ENCODE data around the gene FEV. TPM values are rescaled to one million over a fixed set of nuclear protein-coding genes. Genes with fewer than 3 reads are reported as not detected.
A peak's percentile ranks its signal among the peaks of the same experiment; 100 is the strongest.

Gene FEV
- total RNA-seq, 5 donors from 2014 or later (not counting 1 experiment from before 2014, with no cell fraction given), result not detected

DNA sequence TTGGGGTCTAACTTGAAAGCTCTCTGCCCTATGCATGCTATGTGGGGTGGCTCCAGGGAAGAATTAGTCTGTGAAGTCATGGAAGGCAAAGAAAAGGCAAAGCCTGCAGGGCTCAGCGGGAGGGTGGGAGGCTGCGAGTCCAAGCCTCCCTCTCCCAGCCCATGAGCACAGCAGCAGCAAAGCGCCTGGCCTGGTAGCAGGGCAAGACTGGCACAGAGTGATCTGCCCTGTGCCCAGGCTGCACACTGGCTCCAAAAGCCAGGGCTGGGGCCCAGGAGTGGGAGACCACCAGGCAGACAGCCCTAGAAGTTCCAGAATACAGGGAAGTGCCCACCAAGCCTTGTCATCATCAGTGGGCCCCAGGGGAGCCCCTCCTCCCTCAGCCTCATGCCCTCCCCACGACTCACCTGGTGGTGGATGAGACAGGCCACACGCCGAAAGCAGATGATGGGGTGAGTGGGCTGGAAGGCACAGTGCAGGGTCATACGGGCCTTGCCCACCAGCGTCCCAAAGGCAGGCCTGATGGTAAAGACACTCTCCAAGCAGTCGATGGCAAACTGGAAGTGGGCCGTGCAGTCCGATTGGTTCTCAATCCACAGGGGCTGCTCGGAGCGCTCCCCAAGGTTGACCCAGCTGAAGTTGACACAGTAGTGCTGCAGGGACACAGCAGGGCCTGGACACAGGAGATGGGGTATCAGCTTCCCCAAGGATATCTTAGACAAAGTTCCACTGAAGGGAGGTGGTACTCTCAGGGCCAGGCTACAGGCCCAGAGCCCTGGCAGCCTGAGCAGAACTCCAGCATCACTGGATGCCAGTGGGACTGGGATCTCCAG lies 44.2 kb upstream of the FEV start:
- ATAC-seq (replicated peaks in 1 of 4), result peak in 2 of 4 experiments; percentile 14 to 23
- CTCF ChIA-PET, result interaction anchor here (0.5 to 1.7 kb wide), 28 partner anchors 9 to 618 kb away, joined by 3 to 23 read pairs (median 4); partner anchors contain the start of gene CFAP65 (in 2 of the 2)
- no peak for DNase-seq
- Mint-ChIP-seq H3K27me3 (peaks cover 23 to 29% of the 10 kb centered on the region in 2 donors), H3K9me3 (no peaks in the 10 kb centered on the region), H3K4me1 (no peaks in the 10 kb centered on the region), H3K36me3 (no peaks in the 10 kb centered on the region), H3K4me3 (no peak overlapping the region), H3K27ac (no peak overlapping the region)
- H3K27ac ChIP-seq (ENCODE audit: low read length), result no peak overlapping the region
- H3K4me1 ChIP-seq (ENCODE audit: control insufficient read depth in 1 of 2, extremely low read depth in 1 of 2, insufficient read depth in 2 of 2, low read length in 2 of 2), result no peaks in the 10 kb centered on the region
- peaks cover 0 to 52% of the 10 kb centered on the region in 2 experiments for H3K27me3 ChIP-seq (replicated peaks in 1 of 2; ENCODE audit: control insufficient read depth in 2 of 2, extremely low read depth in 1 of 2, insufficient read depth in 2 of 2, low read length in 1 of 2)
- no peak overlapping the region for H3K4me3 ChIP-seq (ENCODE audit: control insufficient read depth in 1 of 2, extremely low read depth in 1 of 2, low read length in 1 of 2)
- WGBS (ENCODE audit: insufficient coverage), result 76% methylated on average over 12 of the region's 13 CpGs
- POLR2A ChIA-PET, result no interaction called here
- H3K36me3 ChIP-seq (ENCODE audit: control insufficient read depth in 2 of 2, extremely low read depth in 1 of 2, insufficient read depth in 1 of 2, low read length in 1 of 2), result no peaks in the 10 kb centered on the region
- no peaks in the 10 kb centered on the region for H3K9me3 ChIP-seq

GRCh38 chr2:219028141-219028540 lies 43.2 kb upstream of the FEV start:
- 73% methylated on average over 5 of the region's 5 CpGs for WGBS (ENCODE audit: insufficient coverage)
- no peaks in the 10 kb centered on the region for H3K36me3 ChIP-seq (ENCODE audit: control insufficient read depth in 2 of 2, extremely low read depth in 1 of 2, insufficient read depth in 1 of 2, low read length in 1 of 2)

DNA sequence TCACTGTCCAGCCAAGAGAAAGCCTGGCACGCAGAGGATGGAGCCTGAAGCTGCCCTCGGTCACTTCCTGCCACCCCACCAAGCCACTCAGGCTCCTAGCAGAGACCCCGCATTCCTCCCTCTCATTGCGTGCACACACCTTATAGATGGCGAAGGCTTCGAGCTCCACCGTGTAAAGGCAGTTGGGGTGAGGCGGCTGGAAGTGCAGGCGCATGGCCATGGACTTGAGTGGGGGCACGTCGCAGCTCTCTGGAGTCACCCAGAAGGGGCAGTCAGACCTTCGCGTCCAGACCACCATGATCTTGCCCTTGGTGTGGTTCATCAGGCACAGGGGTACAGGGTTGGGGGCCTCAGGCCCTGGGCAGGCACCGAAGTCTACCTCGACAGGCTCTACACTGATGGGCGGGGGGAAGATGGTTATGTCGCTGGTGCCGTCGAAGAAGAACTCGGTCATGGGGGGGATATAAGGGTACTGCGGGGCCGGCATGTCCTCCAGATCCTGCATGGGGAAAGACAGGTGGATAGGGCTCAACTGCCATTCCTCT lies 42.6 kb upstream of the FEV start:
- Histone ChIP-seq H3K4me1 (ENCODE audit: control insufficient read depth in 1 of 2, extremely low read depth in 1 of 2, insufficient read depth in 2 of 2, low read length in 2 of 2) (no peaks in the 10 kb centered on the region), H3K4me3 (ENCODE audit: control insufficient read depth in 1 of 2, extremely low read depth in 1 of 2, low read length in 1 of 2) (no peak overlapping the region), H3K27ac (ENCODE audit: low read length) (no peak overlapping the region), H3K36me3 (ENCODE audit: control insufficient read depth in 2 of 2, extremely low read depth in 1 of 2, insufficient read depth in 1 of 2, low read length in 1 of 2) (no peaks in the 10 kb centered on the region), H3K9me3 (no peaks in the 10 kb centered on the region), H3K27me3 (replicated peaks in 1 of 2; ENCODE audit: control insufficient read depth in 2 of 2, extremely low read depth in 1 of 2, insufficient read depth in 2 of 2, low read length in 1 of 2) (peaks cover 0 to 52% of the 10 kb centered on the region in 2 experiments)
- WGBS (ENCODE audit: insufficient coverage), result 88% methylated on average over 17 of the region's 22 CpGs
- Mint-ChIP-seq H3K4me1 (no peaks in the 10 kb centered on the region), H3K9me3 (no peaks in the 10 kb centered on the region), H3K27me3 (peaks cover 13 to 24% of the 10 kb centered on the region in 2 donors), H3K4me3 (no peak overlapping the region), H3K27ac (no peak overlapping the region), H3K36me3 (no peaks in the 10 kb centered on the region)
- CTCF ChIA-PET, result interaction anchor here (0.7 to 1.5 kb wide), 6 partner anchors 13 to 1692 kb away, joined by 3 to 4 read pairs (median 4); partner anchors contain the start of gene CFAP65 (in 1 of the 2)
- POLR2A ChIA-PET, result no interaction called here
- no peak for DNase-seq
- ATAC-seq (replicated peaks in 1 of 4), result no peak

More at GRCh38 chr2:219028141-219028540, 43.2 kb upstream of the FEV start:
- Histone ChIP-seq H3K4me1 (ENCODE audit: control insufficient read depth in 1 of 2, extremely low read depth in 1 of 2, insufficient read depth in 2 of 2, low read length in 2 of 2) (no peaks in the 10 kb centered on the region), H3K4me3 (ENCODE audit: control insufficient read depth in 1 of 2, extremely low read depth in 1 of 2, low read length in 1 of 2) (no peak overlapping the region), H3K27ac (ENCODE audit: low read length) (no peak overlapping the region), H3K27me3 (replicated peaks in 1 of 2; ENCODE audit: control insufficient read depth in 2 of 2, extremely low read depth in 1 of 2, insufficient read depth in 2 of 2, low read length in 1 of 2) (peaks cover 0 to 54% of the 10 kb centered on the region in 2 experiments), H3K9me3 (no peaks in the 10 kb centered on the region)
- DNase-seq (no peak), ATAC-seq (replicated peaks in 1 of 4) (no peak)
- POLR2A ChIA-PET, result no interaction called here
- Mint-ChIP-seq H3K4me3 (no peak overlapping the region), H3K4me1 (no peaks in the 10 kb centered on the region), H3K27ac (no peak overlapping the region), H3K27me3 (peaks cover 15 to 23% of the 10 kb centered on the region in 2 donors), H3K36me3 (no peaks in the 10 kb centered on the region), H3K9me3 (no peaks in the 10 kb centered on the region)
- CTCF ChIA-PET, result interaction anchor here (0.7 to 1.5 kb wide), 8 partner anchors 13 to 1693 kb away, joined by 3 to 4 read pairs (median 4); partner anchors contain the start of gene CFAP65 (in 1 of the 2)

DNA sequence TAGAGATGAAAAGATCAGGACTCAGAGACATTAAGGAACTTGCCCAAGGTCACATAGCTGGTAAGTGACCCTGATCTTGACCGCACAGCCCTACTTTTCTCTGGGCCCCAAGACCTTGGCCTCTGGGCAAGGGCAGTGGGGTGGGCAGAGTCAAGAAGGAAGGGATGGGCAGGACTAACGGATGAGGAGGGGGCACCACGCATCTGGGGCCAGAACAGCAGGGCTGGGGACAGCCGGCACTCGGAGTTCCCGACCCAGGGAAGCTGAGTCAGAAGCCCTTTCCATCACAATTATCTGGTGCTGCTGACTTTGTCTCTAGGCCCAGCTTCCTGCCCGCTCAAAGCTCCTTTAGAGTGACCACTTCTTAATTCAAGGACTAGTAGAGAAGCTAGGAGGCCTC lies 42.0 kb upstream of the FEV start:
- H3K4me3 Mint-ChIP-seq, result no peak overlapping the region
- Histone ChIP-seq H3K36me3 (ENCODE audit: control insufficient read depth in 2 of 2, extremely low read depth in 1 of 2, insufficient read depth in 1 of 2, low read length in 1 of 2) (no peaks in the 10 kb centered on the region), H3K4me3 (ENCODE audit: control insufficient read depth in 1 of 2, extremely low read depth in 1 of 2, low read length in 1 of 2) (no peak overlapping the region), H3K9me3 (no peaks in the 10 kb centered on the region), H3K27me3 (replicated peaks in 1 of 2; ENCODE audit: control insufficient read depth in 2 of 2, extremely low read depth in 1 of 2, insufficient read depth in 2 of 2, low read length in 1 of 2) (peaks cover 0 to 48% of the 10 kb centered on the region in 2 experiments), H3K27ac (ENCODE audit: low read length) (no peak overlapping the region), H3K4me1 (ENCODE audit: control insufficient read depth in 1 of 2, extremely low read depth in 1 of 2, insufficient read depth in 2 of 2, low read length in 2 of 2) (no peaks in the 10 kb centered on the region)
- POLR2A ChIA-PET, result no interaction called here
- ATAC-seq (replicated peaks in 1 of 4) (no peak), DNase-seq (no peak)
- H3K27ac Mint-ChIP-seq, result no peak overlapping the region
- no peaks in the 10 kb centered on the region for H3K4me1 Mint-ChIP-seq
- H3K9me3 Mint-ChIP-seq, result no peaks in the 10 kb centered on the region
- no peaks in the 10 kb centered on the region for H3K36me3 Mint-ChIP-seq
- CTCF ChIA-PET, result interaction anchor here (0.7 to 1.5 kb wide), 3 partner anchors 31 to 128 kb away, joined by 3 read pairs; no protein-coding TSS in a partner anchor
- peaks cover 7 to 21% of the 10 kb centered on the region in 2 donors for H3K27me3 Mint-ChIP-seq
- WGBS (ENCODE audit: insufficient coverage), result 77% methylated on average over 5 of the region's 7 CpGs

GRCh38 chr2:219025637-219026585 lies 40.9 kb upstream of the FEV start:
- H3K4me3 Mint-ChIP-seq, result no peak overlapping the region
- no peak for ATAC-seq (replicated peaks in 1 of 4)
- no peaks in the 10 kb centered on the region for H3K9me3 Mint-ChIP-seq
- no peaks in the 10 kb centered on the region for H3K4me1 ChIP-seq (ENCODE audit: control insufficient read depth in 1 of 2, extremely low read depth in 1 of 2, insufficient read depth in 2 of 2, low read length in 2 of 2)
- no peaks in the 10 kb centered on the region for H3K9me3 ChIP-seq
- DNase-seq, result no peak
- H3K4me3 ChIP-seq (ENCODE audit: control insufficient read depth in 1 of 2, extremely low read depth in 1 of 2, low read length in 1 of 2), result no peak overlapping the region
- no peaks in the 10 kb centered on the region for H3K4me1 Mint-ChIP-seq
- peaks cover 7 to 20% of the 10 kb centered on the region in 2 donors for H3K27me3 Mint-ChIP-seq
- H3K36me3 Mint-ChIP-seq, result no peaks in the 10 kb centered on the region
- 73% methylated on average over 7 of the region's 18 CpGs for WGBS (ENCODE audit: insufficient coverage)
- no peak overlapping the region for H3K27ac Mint-ChIP-seq
- H3K36me3 ChIP-seq (ENCODE audit: control insufficient read depth in 2 of 2, extremely low read depth in 1 of 2, insufficient read depth in 1 of 2, low read length in 1 of 2), result no peaks in the 10 kb centered on the region
- ChIA-PET POLR2A (no interaction called here), CTCF (interaction anchor here in 1 of 2 donors (0.5 to 0.7 kb wide), 2 partner anchors 31 to 157 kb away, joined by 3 read pairs; no protein-coding TSS in a partner anchor)
- no peak overlapping the region for H3K27ac ChIP-seq (ENCODE audit: low read length)
- peaks cover 0 to 50% of the 10 kb centered on the region in 2 experiments for H3K27me3 ChIP-seq (replicated peaks in 1 of 2; ENCODE audit: control insufficient read depth in 2 of 2, extremely low read depth in 1 of 2, insufficient read depth in 2 of 2, low read length in 1 of 2)

DNA sequence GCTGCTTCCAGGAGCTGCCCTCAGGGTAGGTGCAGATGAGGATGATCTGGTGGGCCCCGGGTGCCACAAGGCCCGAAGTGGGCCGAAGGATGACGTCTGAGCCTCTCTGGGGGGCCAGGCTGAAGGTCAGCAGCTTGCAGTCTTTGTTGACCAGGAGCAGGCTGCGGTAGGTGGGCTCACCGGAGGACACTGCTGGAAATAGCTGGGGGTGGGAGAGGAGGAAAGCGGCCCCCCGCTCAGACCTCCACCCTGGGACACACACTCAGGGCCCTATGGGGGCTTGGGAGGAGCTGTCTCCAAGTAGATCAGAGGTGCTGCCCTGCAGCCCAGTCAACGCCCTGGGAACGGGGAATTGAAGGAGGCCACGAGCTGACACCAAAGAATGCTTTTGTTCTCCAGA lies 39.1 kb upstream of the FEV start:
- no peaks in the 10 kb centered on the region for H3K36me3 Mint-ChIP-seq
- CTCF ChIA-PET, result interaction anchor here in 1 of 2 donors (0.6 kb wide), 1 partner anchor 52 kb away, joined by 6 read pairs; no protein-coding TSS in a partner anchor
- no peak overlapping the region for H3K4me3 Mint-ChIP-seq
- peaks cover 0 to 39% of the 10 kb centered on the region in 2 experiments for H3K27me3 ChIP-seq (replicated peaks in 1 of 2; ENCODE audit: control insufficient read depth in 2 of 2, extremely low read depth in 1 of 2, insufficient read depth in 2 of 2, low read length in 1 of 2)
- peaks cover 3 to 11% of the 10 kb centered on the region in 2 donors for H3K27me3 Mint-ChIP-seq
- POLR2A ChIA-PET, result no interaction called here
- H3K27ac ChIP-seq (ENCODE audit: low read length), result no peak overlapping the region
- H3K4me1 ChIP-seq (ENCODE audit: control insufficient read depth in 1 of 2, extremely low read depth in 1 of 2, insufficient read depth in 2 of 2, low read length in 2 of 2), result no peaks in the 10 kb centered on the region
- no peak for ATAC-seq (replicated peaks in 1 of 4)
- no peak overlapping the region for H3K4me3 ChIP-seq (ENCODE audit: control insufficient read depth in 1 of 2, extremely low read depth in 1 of 2, low read length in 1 of 2)
- H3K27ac Mint-ChIP-seq, result no peak overlapping the region
- H3K9me3 Mint-ChIP-seq, result no peaks in the 10 kb centered on the region
- H3K36me3 ChIP-seq (ENCODE audit: control insufficient read depth in 2 of 2, extremely low read depth in 1 of 2, insufficient read depth in 1 of 2, low read length in 1 of 2), result no peaks in the 10 kb centered on the region
- WGBS (ENCODE audit: insufficient coverage), result 74% methylated on average over 5 of the region's 11 CpGs
- no peaks in the 10 kb centered on the region for H3K9me3 ChIP-seq
- no peak for DNase-seq
- no peaks in the 10 kb centered on the region for H3K4me1 Mint-ChIP-seq
